ENCODE data around the gene IL17C.
A peak's percentile ranks its signal among the peaks of the same experiment; 100 is the strongest.

Gene IL17C

GRCh38 chr16:88629835-88630234 lies 8.5 kb upstream of the IL17C start:
- DNase-seq: no peak

GRCh38 chr16:88630433-88630832 lies 7.9 kb upstream of the IL17C start:
- DNase-seq: no peak

- DNase-seq: no peak
These were observed 7.4 kb upstream of the IL17C start for GRCh38 chr16:88630941-88631340.

- no peak for DNase-seq
These were observed 7.0 kb upstream of the IL17C start for GRCh38 chr16:88631384-88631783.

GRCh38 chr16:88631920-88632586 lies 6.3 kb upstream of the IL17C start:
- DNase-seq: no peak

GRCh38 chr16:88632587-88632930 lies 5.8 kb upstream of the IL17C start:
- DNase-seq: no peak

- DNase-seq: peak; percentile 22
These were observed 4.7 kb upstream of the IL17C start for GRCh38 chr16:88633684-88634140.

- peak; percentile 23 for DNase-seq
These were observed 4.0 kb upstream of the IL17C start for GRCh38 chr16:88634141-88634993.

- DNase-seq: no peak
These were observed 3.2 kb upstream of the IL17C start for GRCh38 chr16:88634994-88635670.

- no peak for DNase-seq
These were observed 2.6 kb upstream of the IL17C start for GRCh38 chr16:88635671-88636319.

GRCh38 chr16:88636488-88637265 lies 1.7 kb upstream of the IL17C start:
- DNase-seq: no peak

GRCh38 chr16:88639231-88640038 lies 1.1 kb downstream of the IL17C start:
- no peak for DNase-seq

GRCh38 chr16:88640039-88640495 lies 1.7 kb downstream of the IL17C start:
- no peak for DNase-seq

- DNase-seq: no peak
These were observed 2.3 kb downstream of the IL17C start for GRCh38 chr16:88640498-88641247.

GRCh38 chr16:88642881-88643643 lies 4.7 kb downstream of the IL17C start:
- no peak for DNase-seq

GRCh38 chr16:88643644-88643932 lies 5.2 kb downstream of the IL17C start:
- no peak for DNase-seq

GRCh38 chr16:88645455-88645854 lies 7.1 kb downstream of the IL17C start:
- DNase-seq: no peak

- no peak for DNase-seq
These were observed 7.6 kb downstream of the IL17C start for GRCh38 chr16:88645941-88646340.

GRCh38 chr16:88646345-88647034 lies 8.1 kb downstream of the IL17C start:
- no peak for DNase-seq
